ENCODE data around the gene C10orf88. TPM values are rescaled to one million over a fixed set of nuclear protein-coding genes. Genes with fewer than 3 reads are reported as not detected.
"Not testable (repeated sequence)": the region's sequence is repeated elsewhere in the genome, so short reads cannot be mapped to it uniquely, and the experiment has no call there.

Gene C10orf88
- total RNA-seq, 4 donors from 2014 or later: 1.5 to 15.8 (median 8.5) TPM

GRCh38 chr10:122930140-122930539 is 23.9 kb downstream of the C10orf88 start:
- Histone ChIP-seq H3K27ac (no peak overlapping the region), H3K4me1 (no peaks in the 10 kb centered on the region), H3K9me3 (no peaks in the 10 kb centered on the region), H3K4me3 (no peak overlapping the region), H3K27me3 (no peaks in the 10 kb centered on the region), H3K36me3 (no peaks in the 10 kb centered on the region)
- DNase-seq: no peak
- intact Hi-C loops (cut with DNase I; ENCODE audit: low total_unique reads): no loop called here
- no peak for TF ChIP-seq POLR2A (IDR thresholded peaks at IDR 0.05)
- TF ChIP-seq, protein P1, sequence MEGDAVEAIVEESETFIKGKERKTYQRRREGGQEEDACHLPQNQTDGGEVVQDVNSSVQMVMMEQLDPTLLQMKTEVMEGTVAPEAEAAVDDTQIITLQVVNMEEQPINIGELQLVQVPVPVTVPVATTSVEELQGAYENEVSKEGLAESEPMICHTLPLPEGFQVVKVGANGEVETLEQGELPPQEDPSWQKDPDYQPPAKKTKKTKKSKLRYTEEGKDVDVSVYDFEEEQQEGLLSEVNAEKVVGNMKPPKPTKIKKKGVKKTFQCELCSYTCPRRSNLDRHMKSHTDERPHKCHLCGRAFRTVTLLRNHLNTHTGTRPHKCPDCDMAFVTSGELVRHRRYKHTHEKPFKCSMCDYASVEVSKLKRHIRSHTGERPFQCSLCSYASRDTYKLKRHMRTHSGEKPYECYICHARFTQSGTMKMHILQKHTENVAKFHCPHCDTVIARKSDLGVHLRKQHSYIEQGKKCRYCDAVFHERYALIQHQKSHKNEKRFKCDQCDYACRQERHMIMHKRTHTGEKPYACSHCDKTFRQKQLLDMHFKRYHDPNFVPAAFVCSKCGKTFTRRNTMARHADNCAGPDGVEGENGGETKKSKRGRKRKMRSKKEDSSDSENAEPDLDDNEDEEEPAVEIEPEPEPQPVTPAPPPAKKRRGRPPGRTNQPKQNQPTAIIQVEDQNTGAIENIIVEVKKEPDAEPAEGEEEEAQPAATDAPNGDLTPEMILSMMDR (IDR thresholded peaks at IDR 0.05): no peak

- no peaks in the 10 kb centered on the region for H3K9me3 ChIP-seq
- no peak overlapping the region for H3K4me3 ChIP-seq
- H3K27me3 ChIP-seq: no peaks in the 10 kb centered on the region
- H3K36me3 ChIP-seq: no peaks in the 10 kb centered on the region
- intact Hi-C loops (cut with DNase I; ENCODE audit: low total_unique reads): no loop called here
- no peak overlapping the region for H3K27ac ChIP-seq
- no peak for TF ChIP-seq POLR2A (IDR thresholded peaks at IDR 0.05)
- TF ChIP-seq, protein P1 (IDR thresholded peaks at IDR 0.05): no peak
- DNase-seq: no peak
- H3K4me1 ChIP-seq: no peaks in the 10 kb centered on the region
These were observed 38.3 kb downstream of the C10orf88 start for GRCh38 chr10:122915700-122916099.

DNA sequence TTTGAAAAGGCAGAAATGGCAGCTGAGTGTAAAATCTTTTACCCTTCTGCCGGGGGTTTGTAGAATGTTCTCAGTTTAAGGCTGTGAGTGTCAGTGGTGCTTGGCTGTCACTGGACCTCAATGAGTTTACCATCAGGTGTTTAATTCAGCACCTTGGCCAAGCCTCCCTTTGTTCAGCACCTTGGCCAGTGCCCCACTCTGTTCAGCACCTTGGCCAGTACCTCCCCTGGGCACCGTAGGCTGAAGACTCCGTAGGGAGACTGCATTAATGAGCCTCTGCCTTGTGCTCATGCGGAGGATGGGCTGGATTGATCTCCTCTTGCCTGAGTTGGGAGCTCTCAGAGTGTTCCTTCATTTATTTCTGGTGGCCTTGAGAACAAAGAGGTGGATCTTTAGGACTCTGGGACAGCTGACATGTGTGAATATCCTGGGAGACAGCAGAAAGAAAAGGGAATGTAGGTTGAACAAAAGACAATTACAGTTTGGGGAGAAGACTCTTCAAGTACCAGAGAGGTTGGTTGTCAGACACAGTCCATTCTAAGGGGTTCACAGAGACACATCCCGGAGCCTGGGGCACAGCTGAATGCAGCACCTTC is 42.0 kb downstream of the C10orf88 start:
- no peak for DNase-seq
- no peaks in the 10 kb centered on the region for H3K9me3 ChIP-seq
- H3K4me3 ChIP-seq: no peak overlapping the region
- H3K4me1 ChIP-seq: no peaks in the 10 kb centered on the region
- intact Hi-C loops (cut with DNase I; ENCODE audit: low total_unique reads): no loop called here
- H3K27ac ChIP-seq: no peak overlapping the region
- TF ChIP-seq, protein P1 (IDR thresholded peaks at IDR 0.05): no peak
- TF ChIP-seq POLR2A (IDR thresholded peaks at IDR 0.05): no peak
- H3K36me3 ChIP-seq: no peaks in the 10 kb centered on the region
- no peaks in the 10 kb centered on the region for H3K27me3 ChIP-seq

DNA sequence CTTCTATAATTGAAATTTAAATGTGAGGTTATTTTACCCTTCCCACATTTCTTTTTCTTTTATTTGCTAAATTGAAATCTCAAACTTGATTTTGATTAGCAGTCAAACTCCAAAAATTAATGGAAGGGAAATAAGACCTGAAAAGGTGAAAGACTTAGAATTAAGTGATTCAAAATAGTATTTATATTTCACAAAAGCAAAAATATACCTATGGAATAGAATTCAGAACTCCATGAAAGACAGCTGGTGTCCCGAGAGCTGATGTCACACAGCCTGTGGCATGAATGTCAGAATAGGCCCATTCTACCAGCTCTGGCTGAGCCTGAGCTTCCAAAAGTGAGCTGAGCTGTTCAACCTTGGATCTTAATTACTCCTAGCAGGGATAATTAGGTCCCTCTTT is 43.7 kb downstream of the C10orf88 start, which contains the start of gene FAM24A:
Gene FAM24A (plus strand): TSS at position 301 of the 400 bp plus-strand sequence. CDS start 1,025 bp downstream, outside the sequence.
- H3K4me1 ChIP-seq: no peaks in the 10 kb centered on the region
- DNase-seq: no peak
- TF ChIP-seq POLR2A (IDR thresholded peaks at IDR 0.05): no peak
- TF ChIP-seq, protein P1 (IDR thresholded peaks at IDR 0.05): no peak
- no peak within 1 kb of the TSS for H3K4me3 ChIP-seq
- intact Hi-C loops (cut with DNase I; ENCODE audit: low total_unique reads): no loop called here
- H3K27ac ChIP-seq: no peak within 1 kb of the TSS
- H3K36me3 ChIP-seq: no peaks in the 10 kb centered on the region
- no peaks in the 10 kb centered on the region for H3K9me3 ChIP-seq
- no peaks in the 10 kb centered on the region for H3K27me3 ChIP-seq

GRCh38 chr10:122903861-122904260 is 50.2 kb downstream of the C10orf88 start:
- intact Hi-C loops (cut with DNase I; ENCODE audit: low total_unique reads); H3K4me3 ChIP-seq; H3K27me3 ChIP-seq; DNase-seq; H3K9me3 ChIP-seq; H3K36me3 ChIP-seq; H3K4me1 ChIP-seq; H3K27ac ChIP-seq: not testable (repeated sequence)

Data from uterus (tissue), 4 donors.